Subcutaneous abdominal adipose tissue (tissue), 5 donors: ENCODE measurements around the gene DDHD1.

Source experiments
- H3K27ac ChIP-seq: one replicate; pipeline ENCODE4 v1.7.0; 2013; ENCODE audit warnings: low read depth, mild to moderate bottlenecking, inconsistent platforms, low read length, moderate library complexity
- H3K27me3 ChIP-seq, 5 donors: one replicate each; pipeline ENCODE4 v1.7.0; 2013; ENCODE audit warnings: low read length in 5 of 5, inconsistent platforms in 1 of 5; ENCODE audit not compliant: control insufficient read depth in 5 of 5, insufficient read depth in 4 of 5
- H3K36me3 ChIP-seq, 5 donors: one replicate each; pipeline ENCODE4 v1.7.0; 2013; ENCODE audit warnings: low read length in 5 of 5; ENCODE audit not compliant: control insufficient read depth in 5 of 5, insufficient read depth in 5 of 5
- H3K4me1 ChIP-seq, 5 donors: one replicate each; pipeline ENCODE4 v1.7.0; 2013; ENCODE audit warnings: low read length in 5 of 5, mild to moderate bottlenecking in 3 of 5, moderate library complexity in 1 of 5; ENCODE audit not compliant: control insufficient read depth in 5 of 5, insufficient read depth in 5 of 5
- H3K4me3 ChIP-seq, 5 donors: one replicate each; pipeline ENCODE4 v1.7.0; 2013; ENCODE audit warnings: low read length in 5 of 5, low read depth in 1 of 5
- H3K9ac ChIP-seq, 5 donors: one replicate each; pipeline ENCODE4 v1.7.0; 2013; ENCODE audit warnings: low read length in 5 of 5, mild to moderate bottlenecking in 4 of 5, moderate library complexity in 3 of 5
- H3K9me3 ChIP-seq, 5 donors: one replicate each; pipeline ENCODE4 v1.7.0; 2013; ENCODE audit warnings: low read length in 5 of 5; ENCODE audit not compliant: control insufficient read depth in 5 of 5
- donor health status: healthy.
- donor health status: healthy.
- donor health status: healthy.
- donor health status: healthy.
- donor health status: healthy.

The DDHD1 gene

DNA sequence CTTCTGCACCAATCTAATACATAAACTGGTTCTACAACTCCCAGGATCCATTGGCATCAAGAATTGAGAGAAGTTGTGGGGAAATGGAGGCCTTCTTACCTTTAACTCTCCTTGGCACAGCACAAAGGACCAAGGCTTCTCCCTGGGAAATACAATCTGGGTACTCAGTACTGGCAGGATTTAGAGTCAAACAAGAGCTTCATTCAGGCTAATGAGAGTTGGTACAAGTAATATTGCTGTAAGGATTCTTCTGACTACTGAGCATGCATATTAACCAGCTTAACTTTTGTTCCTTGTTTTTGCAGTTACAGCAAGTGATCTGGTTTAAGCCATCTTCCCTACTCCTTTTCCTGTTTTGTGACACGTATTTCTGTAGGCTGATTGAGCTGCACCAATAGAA, 126.1 kb downstream of the DDHD1 start:
- H3K9me3 ChIP-seq = no peaks in the 10 kb centered on the region
- H3K27ac ChIP-seq = no peak overlapping the region
- no peaks in the 10 kb centered on the region for H3K36me3 ChIP-seq
- no peak overlapping the region for H3K4me3 ChIP-seq
- H3K27me3 ChIP-seq = no peaks in the 10 kb centered on the region
- peaks cover 0 to 14% (median 5%) of the 10 kb centered on the region in 5 donors for H3K4me1 ChIP-seq
- no peak overlapping the region for H3K9ac ChIP-seq

DNA sequence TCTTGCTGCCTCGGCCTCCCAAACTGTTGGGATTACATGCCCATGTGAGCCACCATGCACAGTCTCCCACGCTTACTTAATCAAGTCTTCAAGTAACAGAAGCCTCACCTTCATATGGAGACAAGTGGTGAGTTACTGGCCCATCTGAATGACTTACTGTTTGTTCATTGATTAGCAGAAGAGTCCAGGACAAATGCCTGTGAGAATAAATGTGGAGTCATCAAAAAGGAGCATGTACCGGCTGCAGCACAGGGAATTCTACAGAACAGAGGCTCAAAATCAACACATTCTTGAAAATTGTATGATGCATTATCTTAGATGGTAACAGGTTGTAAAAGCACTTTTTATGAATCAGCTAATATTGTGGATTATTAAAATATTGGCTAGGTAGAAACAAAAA, 129.8 kb downstream of the DDHD1 start:
- Histone ChIP-seq H3K36me3 (no peaks in the 10 kb centered on the region), H3K4me3 (no peak overlapping the region), H3K27ac (no peak overlapping the region), H3K9ac (no peak overlapping the region), H3K27me3 (no peaks in the 10 kb centered on the region), H3K4me1 (peaks cover 0 to 8% (median 4%) of the 10 kb centered on the region in 5 donors), H3K9me3 (no peaks in the 10 kb centered on the region)

- Histone ChIP-seq H3K4me3 (no peak overlapping the region), H3K9ac (no peak overlapping the region), H3K27me3 (no peaks in the 10 kb centered on the region), H3K9me3 (no peaks in the 10 kb centered on the region), H3K36me3 (no peaks in the 10 kb centered on the region), H3K27ac (no peak overlapping the region), H3K4me1 (peaks cover 0 to 8% (median 7%) of the 10 kb centered on the region in 5 donors)
These were observed 130.5 kb downstream of the DDHD1 start for GRCh38 chr14:53022593-53022992.

DNA sequence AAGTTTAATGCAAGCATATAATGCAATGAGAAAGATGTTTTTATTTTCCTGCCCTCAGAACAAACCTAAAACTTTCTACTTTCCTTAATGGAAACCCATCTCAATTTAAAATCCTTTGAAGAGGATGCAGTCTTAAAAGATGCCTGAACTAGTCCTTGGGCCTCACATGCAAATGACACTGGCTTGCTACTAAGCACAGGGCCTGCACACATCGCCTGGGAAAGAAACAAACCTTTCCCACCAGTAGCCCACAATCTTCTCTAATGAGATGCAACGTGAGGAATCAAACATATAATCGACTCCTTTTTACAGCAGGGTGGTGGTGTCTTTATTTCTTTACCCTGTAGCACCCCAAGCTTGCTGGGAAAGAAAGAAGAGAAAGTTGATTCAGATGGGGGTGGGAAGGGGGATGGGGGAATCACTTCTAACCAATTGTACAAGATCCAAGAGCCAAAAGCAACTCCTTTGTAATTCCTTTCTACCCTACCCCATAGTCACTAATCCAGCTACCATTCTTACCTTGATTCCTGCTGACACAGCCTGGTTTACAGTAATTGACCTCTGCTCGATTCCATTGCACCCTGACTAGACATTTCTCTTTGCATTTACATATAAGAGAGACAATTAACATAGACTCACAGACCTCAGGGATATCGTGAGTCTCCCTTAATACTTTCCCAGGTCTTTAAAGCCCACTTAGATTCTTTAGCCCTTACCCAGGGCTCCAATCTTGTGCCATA, 132.8 kb downstream of the DDHD1 start:
- Histone ChIP-seq H3K36me3 (no peaks in the 10 kb centered on the region), H3K27me3 (no peaks in the 10 kb centered on the region), H3K4me1 (peaks cover 0 to 5% (median 0%) of the 10 kb centered on the region in 5 donors), H3K27ac (no peak overlapping the region), H3K9ac (no peak overlapping the region), H3K9me3 (no peaks in the 10 kb centered on the region), H3K4me3 (no peak overlapping the region)

DNA sequence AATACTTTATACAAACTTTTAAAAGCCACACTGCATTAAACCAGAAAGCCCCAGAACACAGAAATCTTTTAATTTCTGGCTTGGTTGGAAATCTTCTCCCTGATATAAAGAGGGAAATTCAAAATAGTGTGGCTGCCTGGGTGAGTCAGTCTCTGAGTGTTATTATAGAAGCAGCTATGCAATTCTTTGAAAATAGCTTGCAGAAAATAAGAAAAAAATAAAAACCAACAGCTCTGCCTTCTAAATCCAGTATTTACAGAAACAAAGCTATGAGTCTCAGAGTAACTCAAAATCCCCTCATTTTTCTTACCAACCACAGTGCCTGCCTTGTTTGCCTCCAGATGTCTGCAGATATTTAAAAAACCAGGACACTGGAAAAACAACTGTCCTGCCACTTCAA, 133.7 kb downstream of the DDHD1 start:
- Histone ChIP-seq H3K27me3 (no peaks in the 10 kb centered on the region), H3K4me3 (no peak overlapping the region), H3K36me3 (no peaks in the 10 kb centered on the region), H3K4me1 (peaks cover 0 to 5% (median 0%) of the 10 kb centered on the region in 5 donors), H3K9ac (no peak overlapping the region), H3K27ac (no peak overlapping the region), H3K9me3 (no peaks in the 10 kb centered on the region)

DNA sequence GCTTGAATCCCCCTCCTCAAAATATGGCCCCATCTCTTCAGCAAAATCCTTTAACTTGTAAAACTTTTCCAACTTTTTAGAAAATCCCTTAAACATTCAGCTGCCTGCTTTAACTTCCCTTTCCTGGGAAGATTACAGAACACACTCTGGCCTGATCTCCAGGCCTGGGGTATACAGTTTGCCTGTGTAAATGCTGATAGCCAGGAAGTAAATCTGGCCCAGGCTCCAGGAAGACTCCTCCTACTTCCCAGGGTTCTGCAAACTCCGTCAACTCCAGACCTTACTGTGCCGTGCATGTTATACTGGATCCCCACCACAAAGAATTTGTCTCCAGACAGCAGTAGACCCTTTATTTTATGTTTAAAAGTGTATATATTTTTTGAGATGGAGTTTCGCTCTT, 135.3 kb downstream of the DDHD1 start:
- Histone ChIP-seq H3K36me3 (no peaks in the 10 kb centered on the region), H3K27ac (no peak overlapping the region), H3K4me3 (no peak overlapping the region), H3K9me3 (no peaks in the 10 kb centered on the region), H3K27me3 (no peaks in the 10 kb centered on the region), H3K4me1 (peaks cover 0 to 5% (median 0%) of the 10 kb centered on the region in 5 donors), H3K9ac (peak overlapping the region in 1 of 5 donors; percentile 42)

DNA sequence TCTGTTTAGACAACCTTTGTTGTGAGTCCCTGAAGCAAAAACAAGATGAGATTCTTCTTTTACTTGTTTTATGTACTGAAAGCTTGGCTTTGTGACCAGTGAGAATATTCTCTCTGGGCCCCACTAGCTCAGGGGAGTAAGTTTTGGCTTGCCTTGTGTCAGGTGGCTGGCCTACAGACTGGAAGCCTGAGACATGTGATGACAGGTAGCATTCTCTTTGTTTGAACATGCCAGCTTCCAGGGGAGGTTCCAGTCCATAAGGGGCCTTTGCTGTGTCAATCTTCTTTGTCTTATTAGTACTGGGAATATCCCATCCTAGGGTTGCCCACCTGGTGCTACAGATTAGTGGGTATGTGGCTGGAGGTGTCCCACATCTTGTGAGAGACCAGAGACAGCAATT, 136.2 kb downstream of the DDHD1 start:
- no peaks in the 10 kb centered on the region for H3K9me3 ChIP-seq
- no peaks in the 10 kb centered on the region for H3K36me3 ChIP-seq
- H3K4me1 ChIP-seq = peaks cover 0 to 5% (median 0%) of the 10 kb centered on the region in 5 donors
- H3K9ac ChIP-seq = no peak overlapping the region
- H3K27ac ChIP-seq = no peak overlapping the region
- H3K4me3 ChIP-seq = no peak overlapping the region
- no peaks in the 10 kb centered on the region for H3K27me3 ChIP-seq

GRCh38 chr14:53016491-53016890, 136.6 kb downstream of the DDHD1 start:
- Histone ChIP-seq H3K4me1 (peaks cover under 1 to 7% (median 2%) of the 10 kb centered on the region in 5 donors), H3K9me3 (no peaks in the 10 kb centered on the region), H3K4me3 (no peak overlapping the region), H3K27me3 (no peaks in the 10 kb centered on the region), H3K9ac (no peak overlapping the region), H3K27ac (no peak overlapping the region), H3K36me3 (no peaks in the 10 kb centered on the region)

DNA sequence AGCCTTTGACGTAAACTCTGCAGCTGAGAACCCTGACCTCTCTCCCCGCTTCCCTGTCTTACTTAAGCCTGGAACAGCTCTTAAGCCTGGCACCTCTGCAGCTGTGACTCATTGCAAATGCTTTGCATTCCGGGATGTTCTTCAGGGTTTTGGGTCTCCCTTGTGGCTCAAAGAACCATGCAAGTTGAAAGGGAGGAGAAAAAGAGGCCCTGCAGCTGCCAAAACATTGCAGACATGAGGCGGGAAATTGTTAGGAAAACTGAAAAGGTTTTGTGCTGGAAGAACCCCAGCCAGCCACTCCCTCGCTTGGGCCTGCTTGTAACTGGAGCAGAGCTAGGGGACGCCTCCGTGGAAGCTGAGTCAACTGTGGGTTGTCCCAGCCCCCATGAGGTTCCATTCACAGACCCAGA, 142.1 kb downstream of the DDHD1 start:
- no peaks in the 10 kb centered on the region for H3K9me3 ChIP-seq
- no peak overlapping the region for H3K9ac ChIP-seq
- no peaks in the 10 kb centered on the region for H3K27me3 ChIP-seq
- H3K4me3 ChIP-seq = no peak overlapping the region
- no peaks in the 10 kb centered on the region for H3K36me3 ChIP-seq
- peaks cover 14 to 26% (median 23%) of the 10 kb centered on the region in 5 donors for H3K4me1 ChIP-seq
- peak overlapping the region; percentile 83 for H3K27ac ChIP-seq

DNA sequence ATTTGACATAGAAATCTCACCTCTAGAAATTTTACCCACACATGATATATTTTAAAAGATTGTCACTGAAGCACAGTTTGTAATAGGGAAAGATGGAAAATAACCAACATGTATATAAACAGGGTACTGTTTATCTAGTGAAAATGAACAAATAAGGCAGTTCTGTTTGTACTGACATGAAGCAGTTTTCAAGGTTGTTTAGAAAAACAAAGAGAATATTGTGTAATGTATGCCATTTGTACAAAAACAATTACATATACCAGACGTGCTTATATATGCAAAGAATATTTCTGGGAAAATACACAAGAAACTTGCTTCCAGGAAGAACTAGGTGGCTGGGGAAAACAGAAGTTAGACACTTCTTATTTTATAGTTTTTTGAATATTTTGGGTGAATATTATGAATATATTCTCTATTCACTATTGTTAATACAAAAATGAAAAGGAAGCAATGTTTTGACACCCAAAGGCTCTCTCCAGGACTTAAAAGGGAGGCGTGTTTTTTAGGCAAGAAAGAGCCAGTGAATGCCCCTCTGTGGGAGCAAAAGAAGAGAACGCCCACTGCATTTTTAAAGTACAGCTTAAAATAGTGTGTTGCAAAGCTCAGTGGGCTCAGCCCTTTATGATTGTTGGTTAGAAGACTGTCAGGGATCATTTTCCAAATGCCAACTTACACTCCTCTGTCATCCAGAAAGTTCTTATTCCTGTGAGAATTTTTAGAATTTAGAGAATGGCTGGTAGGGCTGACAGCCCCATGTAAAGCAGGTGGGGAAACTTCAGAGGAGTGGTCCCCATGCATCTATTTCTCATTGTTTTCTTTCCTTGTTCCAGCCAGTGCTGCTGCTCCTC, 142.7 kb downstream of the DDHD1 start:
- Histone ChIP-seq H3K27me3 (no peaks in the 10 kb centered on the region), H3K4me3 (no peak overlapping the region), H3K9ac (peak overlapping the region in 2 of 5 donors; percentile 32 to 59), H3K9me3 (no peaks in the 10 kb centered on the region), H3K27ac (peak overlapping the region; percentile 83), H3K4me1 (peaks cover 14 to 28% (median 24%) of the 10 kb centered on the region in 5 donors), H3K36me3 (no peaks in the 10 kb centered on the region)
